Cardiac muscle cell (in vitro differentiated cells and primary cell): Measurements from ENCODE around the gene ATP6V1F. TPM values are rescaled to one million over a fixed set of nuclear protein-coding genes. Genes with fewer than 3 reads are reported as not detected.

Experiments used
- DNase-seq, 2 donors: peaks; one replicate each; pipeline versions ENCODE4 v3.0.0 to v3.0.0-alpha.2; 2010 to 2017; ENCODE audit warnings: low read depth in 1 of 2, low spot score in 1 of 2
- H3K27ac ChIP-seq: fragments of 200-600 bp; sonication (generic); 2 replicates; pipeline ENCODE4 v1.5.1; 2016
- H3K27me3 ChIP-seq: fragments of 200-600 bp; sonication (generic); 2 replicates; pipeline ENCODE4 v1.6.0; 2016; ENCODE audit warnings: control low read depth
- H3K36me3 ChIP-seq: fragments of 200-600 bp; sonication (generic); 2 replicates; pipeline ENCODE4 v1.5.1; 2016; ENCODE audit warnings: control low read depth
- H3K4me1 ChIP-seq: fragments of 200-600 bp; sonication (generic); 2 replicates; pipeline ENCODE4 v1.8.1; 2017; ENCODE audit warnings: low read depth, mild to moderate bottlenecking, mixed run types
- H3K4me3 ChIP-seq: fragments of 200-600 bp; sonication (generic); 2 replicates; pipeline ENCODE4 v1.5.1; 2016; ENCODE audit warnings: mild to moderate bottlenecking
- H3K9me3 ChIP-seq: fragments of 200-600 bp; sonication (generic); 2 replicates; pipeline ENCODE4 v1.5.1; 2017; ENCODE audit warnings: low read depth, mild to moderate bottlenecking, control low read depth
- CTCF ChIP-seq: IDR thresholded peaks from 2 replicates; pipeline ENCODE4 v1.5.1; 2012; ENCODE audit warnings: low read depth, mild to moderate bottlenecking, low read length
- polyA plus RNA-seq: library from polyadenylated mRNA; unstranded; fragments of >200 nt; fragmentation: Nextera tagmentation; extraction: Ambion mirVana; gene quantifications from 2 replicates; pipeline ENCODE4 v1.2.1, GENCODE V29; 2016
- total RNA-seq: library from RNA; depleted of rRNA; stranded (reverse); fragments of >200 nt; gene quantifications from 2 replicates; pipeline ENCODE4 v1.2.3, GENCODE V29; 2016

The ATP6V1F gene
- total and polyA plus RNA-seq, 2 experiments from 2014 or later: 113 to 284 TPM

GRCh38 chr7:128871050-128871449 is 8.4 kb downstream of the ATP6V1F start:
- DNase-seq: no peak
- no peaks in the 10 kb centered on the region for H3K9me3 ChIP-seq
- H3K27ac ChIP-seq: no peak overlapping the region
- peaks cover 39% of the 10 kb centered on the region for H3K27me3 ChIP-seq
- no peaks in the 10 kb centered on the region for H3K36me3 ChIP-seq
- no peak for TF ChIP-seq CTCF
- H3K4me3 ChIP-seq: no peak overlapping the region
- H3K4me1 ChIP-seq: peaks cover 20% of the 10 kb centered on the region

GRCh38 chr7:128872394-128872824 is 9.8 kb downstream of the ATP6V1F start:
- Histone ChIP-seq H3K27me3 (peaks cover 39% of the 10 kb centered on the region), H3K27ac (no peak overlapping the region), H3K9me3 (no peaks in the 10 kb centered on the region), H3K4me3 (no peak overlapping the region), H3K36me3 (no peaks in the 10 kb centered on the region), H3K4me1 (peaks cover 20% of the 10 kb centered on the region)
- DNase-seq: no peak
- TF ChIP-seq CTCF: peak; percentile 22

- DNase-seq: no peak
- Histone ChIP-seq H3K9me3 (no peaks in the 10 kb centered on the region), H3K27ac (no peak overlapping the region), H3K27me3 (peaks cover 34% of the 10 kb centered on the region), H3K4me1 (peaks cover 12% of the 10 kb centered on the region), H3K36me3 (no peaks in the 10 kb centered on the region), H3K4me3 (no peak overlapping the region)
- TF ChIP-seq CTCF: no peak
These were observed 10.6 kb downstream of the ATP6V1F start for GRCh38 chr7:128873234-128873633.

GRCh38 chr7:128874140-128875031 is 11.7 kb downstream of the ATP6V1F start:
- H3K4me3 ChIP-seq: no peak overlapping the region
- peaks cover 23% of the 10 kb centered on the region for H3K27me3 ChIP-seq
- TF ChIP-seq CTCF: no peak
- no peak for DNase-seq
- H3K36me3 ChIP-seq: no peaks in the 10 kb centered on the region
- H3K27ac ChIP-seq: no peak overlapping the region
- H3K4me1 ChIP-seq: peaks cover 12% of the 10 kb centered on the region
- H3K9me3 ChIP-seq: no peaks in the 10 kb centered on the region

- Histone ChIP-seq H3K9me3 (no peaks in the 10 kb centered on the region), H3K4me3 (no peak overlapping the region), H3K36me3 (no peaks in the 10 kb centered on the region), H3K27ac (no peak overlapping the region), H3K27me3 (peaks cover 11% of the 10 kb centered on the region), H3K4me1 (peaks cover 6% of the 10 kb centered on the region)
- DNase-seq: no peak
- TF ChIP-seq CTCF: no peak
These were observed 12.9 kb downstream of the ATP6V1F start for GRCh38 chr7:128875523-128875948.
